HL-60 (cell line): ENCODE results near the gene GALNT6.

ENCODE experiments used
- DNase-seq, 2 experiments: peaks; one replicate each; pipeline ENCODE4 v3.0.0-alpha.2; 2010 to 2020; ENCODE audit warnings: low read depth in 1 of 2, low spot score in 1 of 2
- H3K27ac ChIP-seq: fragments of 250-450 bp; sonication (Bioruptor Pico); replicated peaks from 2 replicates; pipeline ENCODE4 v1.5.1; 2020; ENCODE audit warnings: mild to moderate bottlenecking, moderate library complexity
- H3K27me3 ChIP-seq: fragments of 250-450 bp; sonication (Bioruptor Pico); 2 replicates; pipeline ENCODE4 v1.5.1; 2021; ENCODE audit warnings: mild to moderate bottlenecking, moderate library complexity; ENCODE audit not compliant: insufficient read depth, poor library complexity, severe bottlenecking
- H3K4me3 ChIP-seq: replicated peaks from 2 replicates; pipeline ENCODE4 v1.5.1; 2011; ENCODE audit warnings: mild to moderate bottlenecking, control low read depth, low read length; ENCODE audit not compliant: insufficient read depth
- GABPA ChIP-seq: IDR thresholded peaks from 2 replicates; pipeline ENCODE4 v1.6.1; 2012; ENCODE audit warnings: low read depth
- POLR2AphosphoS5 ChIP-seq: IDR thresholded peaks from 2 replicates; pipeline ENCODE4 v1.6.1; 2012; ENCODE audit warnings: low read depth
- SPI1 ChIP-seq: IDR thresholded peaks from 2 replicates; pipeline ENCODE4 v1.6.1; 2012; ENCODE audit warnings: low read depth, mild to moderate bottlenecking, borderline replicate concordance
- TF ChIP-seq, protein P1 (sequence below): IDR thresholded peaks from one replicate; pipeline ENCODE4 v1.5.1; 2011; ENCODE audit warnings: low read length, control low read depth, inconsistent platforms; ENCODE audit not compliant: insufficient read depth
- TF ChIP-seq, protein P2 (sequence below): IDR thresholded peaks from 2 replicates; pipeline ENCODE4 v1.6.1; 2012; ENCODE audit warnings: low read depth; ENCODE audit not compliant: insufficient replicate concordance

Gene GALNT6

DNA sequence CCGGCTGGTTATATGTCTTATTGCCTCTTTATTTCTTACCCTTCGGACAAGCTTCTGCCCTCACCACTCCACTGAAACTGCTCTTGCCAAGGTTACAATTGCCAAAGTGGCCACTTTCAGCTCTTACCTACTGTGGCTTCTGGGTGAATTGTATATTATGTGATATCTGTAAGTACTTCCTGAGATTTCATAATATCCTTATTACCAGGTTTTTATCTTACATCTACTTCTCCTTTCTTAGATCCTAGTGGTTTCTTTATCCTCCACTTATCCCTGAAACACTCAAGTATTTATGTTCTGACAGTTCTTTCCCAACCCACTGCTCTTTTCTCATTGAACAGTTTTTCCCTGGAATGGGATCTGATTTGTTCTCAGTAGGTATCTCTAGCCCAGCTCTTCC lies 55.3 kb downstream of the GALNT6 start:
- H3K27me3 ChIP-seq = no peaks in the 10 kb centered on the region
- H3K27ac ChIP-seq = peak overlapping the region; percentile 14; the same call in 1 of the 2 replicates
- no peak overlapping the region for H3K4me3 ChIP-seq
- TF ChIP-seq POLR2AphosphoS5 (no peak), GABPA (no peak), SPI1 (peak; percentile 31; the same call in 1 of the 2 replicates)
- TF ChIP-seq, protein P1, sequence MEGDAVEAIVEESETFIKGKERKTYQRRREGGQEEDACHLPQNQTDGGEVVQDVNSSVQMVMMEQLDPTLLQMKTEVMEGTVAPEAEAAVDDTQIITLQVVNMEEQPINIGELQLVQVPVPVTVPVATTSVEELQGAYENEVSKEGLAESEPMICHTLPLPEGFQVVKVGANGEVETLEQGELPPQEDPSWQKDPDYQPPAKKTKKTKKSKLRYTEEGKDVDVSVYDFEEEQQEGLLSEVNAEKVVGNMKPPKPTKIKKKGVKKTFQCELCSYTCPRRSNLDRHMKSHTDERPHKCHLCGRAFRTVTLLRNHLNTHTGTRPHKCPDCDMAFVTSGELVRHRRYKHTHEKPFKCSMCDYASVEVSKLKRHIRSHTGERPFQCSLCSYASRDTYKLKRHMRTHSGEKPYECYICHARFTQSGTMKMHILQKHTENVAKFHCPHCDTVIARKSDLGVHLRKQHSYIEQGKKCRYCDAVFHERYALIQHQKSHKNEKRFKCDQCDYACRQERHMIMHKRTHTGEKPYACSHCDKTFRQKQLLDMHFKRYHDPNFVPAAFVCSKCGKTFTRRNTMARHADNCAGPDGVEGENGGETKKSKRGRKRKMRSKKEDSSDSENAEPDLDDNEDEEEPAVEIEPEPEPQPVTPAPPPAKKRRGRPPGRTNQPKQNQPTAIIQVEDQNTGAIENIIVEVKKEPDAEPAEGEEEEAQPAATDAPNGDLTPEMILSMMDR = no peak
- TF ChIP-seq, protein P2, sequence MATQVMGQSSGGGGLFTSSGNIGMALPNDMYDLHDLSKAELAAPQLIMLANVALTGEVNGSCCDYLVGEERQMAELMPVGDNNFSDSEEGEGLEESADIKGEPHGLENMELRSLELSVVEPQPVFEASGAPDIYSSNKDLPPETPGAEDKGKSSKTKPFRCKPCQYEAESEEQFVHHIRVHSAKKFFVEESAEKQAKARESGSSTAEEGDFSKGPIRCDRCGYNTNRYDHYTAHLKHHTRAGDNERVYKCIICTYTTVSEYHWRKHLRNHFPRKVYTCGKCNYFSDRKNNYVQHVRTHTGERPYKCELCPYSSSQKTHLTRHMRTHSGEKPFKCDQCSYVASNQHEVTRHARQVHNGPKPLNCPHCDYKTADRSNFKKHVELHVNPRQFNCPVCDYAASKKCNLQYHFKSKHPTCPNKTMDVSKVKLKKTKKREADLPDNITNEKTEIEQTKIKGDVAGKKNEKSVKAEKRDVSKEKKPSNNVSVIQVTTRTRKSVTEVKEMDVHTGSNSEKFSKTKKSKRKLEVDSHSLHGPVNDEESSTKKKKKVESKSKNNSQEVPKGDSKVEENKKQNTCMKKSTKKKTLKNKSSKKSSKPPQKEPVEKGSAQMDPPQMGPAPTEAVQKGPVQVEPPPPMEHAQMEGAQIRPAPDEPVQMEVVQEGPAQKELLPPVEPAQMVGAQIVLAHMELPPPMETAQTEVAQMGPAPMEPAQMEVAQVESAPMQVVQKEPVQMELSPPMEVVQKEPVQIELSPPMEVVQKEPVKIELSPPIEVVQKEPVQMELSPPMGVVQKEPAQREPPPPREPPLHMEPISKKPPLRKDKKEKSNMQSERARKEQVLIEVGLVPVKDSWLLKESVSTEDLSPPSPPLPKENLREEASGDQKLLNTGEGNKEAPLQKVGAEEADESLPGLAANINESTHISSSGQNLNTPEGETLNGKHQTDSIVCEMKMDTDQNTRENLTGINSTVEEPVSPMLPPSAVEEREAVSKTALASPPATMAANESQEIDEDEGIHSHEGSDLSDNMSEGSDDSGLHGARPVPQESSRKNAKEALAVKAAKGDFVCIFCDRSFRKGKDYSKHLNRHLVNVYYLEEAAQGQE = no peak
- peak; percentile 67 to 69 for DNase-seq

DNA sequence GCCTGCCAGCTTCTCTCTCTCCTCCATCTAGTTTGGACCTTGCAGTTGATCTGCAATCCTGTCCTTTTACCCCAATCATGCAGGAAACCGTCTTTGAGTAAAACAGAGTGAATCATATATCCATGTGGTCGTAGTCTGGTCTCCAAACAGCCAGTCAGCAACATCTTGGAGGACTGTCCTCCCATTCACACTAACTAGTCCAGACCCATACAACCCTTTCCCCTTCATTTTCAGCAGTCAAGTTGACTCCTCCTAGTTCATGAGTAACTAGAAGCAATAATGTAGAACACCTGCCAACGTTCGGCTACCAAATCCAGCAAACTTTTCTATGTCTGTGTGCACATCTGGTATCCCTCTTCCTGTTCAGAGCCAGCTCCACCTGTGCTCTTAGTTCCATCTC lies 56.4 kb downstream of the GALNT6 start:
- H3K27ac ChIP-seq = no peak overlapping the region
- no peak overlapping the region for H3K4me3 ChIP-seq
- TF ChIP-seq POLR2AphosphoS5 (no peak), SPI1 (no peak), GABPA (no peak)
- TF ChIP-seq, protein P1 = no peak
- TF ChIP-seq, protein P2 = no peak
- no peak for DNase-seq
- H3K27me3 ChIP-seq = no peaks in the 10 kb centered on the region

GRCh38 chr12:51333536-51333935 lies 57.7 kb downstream of the GALNT6 start:
- TF ChIP-seq, protein P1 = no peak
- TF ChIP-seq SPI1 = no peak
- TF ChIP-seq, protein P2 = no peak
- TF ChIP-seq GABPA = no peak
- TF ChIP-seq POLR2AphosphoS5 = no peak
- H3K4me3 ChIP-seq = no peak overlapping the region
- no peaks in the 10 kb centered on the region for H3K27me3 ChIP-seq
- no peak for DNase-seq
- H3K27ac ChIP-seq = no peak overlapping the region
